ENCODE data around the gene MTF1.
"Not testable (repeated sequence)": the region's sequence is repeated elsewhere in the genome, so short reads cannot be mapped to it uniquely, and the experiment has no call there.

Gene MTF1

GRCh38 chr1:37794372-37795339, 64.7 kb downstream of the MTF1 start:
- no peak for DNase-seq (ENCODE audit: low read depth, low spot score)

- DNase-seq (ENCODE audit: low read depth, low spot score): peak; percentile 84
Measured at GRCh38 chr1:37793773-37794371, 65.5 kb downstream of the MTF1 start, which contains the start of gene MANEAL. MANEAL (plus strand) TSS chr1:37793847; CDS start chr1:37794183, 336 bp downstream.

- no peak for DNase-seq (ENCODE audit: low read depth, low spot score)
Measured at GRCh38 chr1:37792943-37793686, 66.3 kb downstream of the MTF1 start.

GRCh38 chr1:37782491-37782890, 76.9 kb downstream of the MTF1 start:
- no peak for DNase-seq (ENCODE audit: low read depth, low spot score)

- DNase-seq (ENCODE audit: low read depth, low spot score): no peak
Measured at GRCh38 chr1:37778654-37779053, 80.7 kb downstream of the MTF1 start.

GRCh38 chr1:37776946-37777516, 82.4 kb downstream of the MTF1 start:
- DNase-seq (ENCODE audit: low read depth, low spot score): no peak

GRCh38 chr1:37771440-37771839, 88.0 kb downstream of the MTF1 start:
- not testable (repeated sequence) for DNase-seq (ENCODE audit: low read depth, low spot score)

GRCh38 chr1:37767488-37767887, 91.9 kb downstream of the MTF1 start:
- no peak for DNase-seq (ENCODE audit: low read depth, low spot score)

GRCh38 chr1:37765916-37766664, 93.3 kb downstream of the MTF1 start:
- DNase-seq (ENCODE audit: low read depth, low spot score): no peak

GRCh38 chr1:37764888-37765441, 94.4 kb downstream of the MTF1 start, which contains the start of gene EPHA10:
EPHA10 (minus strand) TSS chr1:37765120; CDS start chr1:37765066, 54 bp downstream.
- DNase-seq (ENCODE audit: low read depth, low spot score): no peak

GRCh38 chr1:37764414-37764825, 95.0 kb downstream of the MTF1 start:
- DNase-seq (ENCODE audit: low read depth, low spot score): peak; percentile 82

- DNase-seq (ENCODE audit: low read depth, low spot score): no peak
Measured at GRCh38 chr1:37763791-37764413, 95.5 kb downstream of the MTF1 start.

- DNase-seq (ENCODE audit: low read depth, low spot score): no peak
Measured at GRCh38 chr1:37762516-37762915, 96.9 kb downstream of the MTF1 start.

- DNase-seq (ENCODE audit: low read depth, low spot score): no peak
Measured at GRCh38 chr1:37761416-37762095, 97.8 kb downstream of the MTF1 start.

All from astrocyte of the hippocampus (primary cell).